Heart left ventricle (tissue), 16 donors: ENCODE data around the gene HIP1. TPM values are rescaled to one million over a fixed set of nuclear protein-coding genes. Genes with fewer than 3 reads are reported as not detected.

Experiments
- ATAC-seq, 4 donors: fragments of 200-7000 bp; cut with Tn5 transposase; one replicate each; pipeline ENCODE4 v1.9.1; 2020 to 2022; ENCODE audit warnings: moderate library complexity in 4 of 4, mild to moderate bottlenecking in 3 of 4, moderate number of reproducible peaks in 1 of 4
- DNase-seq, 5 donors: peaks; one replicate each; pipeline ENCODE4 v3.0.0-alpha.2; 2020
- H3K27ac ChIP-seq, 12 donors: fragments of 200-600 bp; sonication (generic) in 4 of 12; one replicate each; pipeline versions ENCODE4 v1.5.0 to v1.8.0; 2016 to 2022; ENCODE audit warnings: mild to moderate bottlenecking in 2 of 12
- H3K27me3 ChIP-seq, 9 donors: fragments of 200-600 bp; sonication (generic) in 2 of 9; one replicate each; pipeline versions ENCODE4 v1.5.1 to v1.8.0; 2016 to 2022; ENCODE audit warnings: mild to moderate bottlenecking in 3 of 9
- H3K36me3 ChIP-seq, 9 donors: fragments of 200-600 bp; sonication (generic) in 2 of 9; one replicate each; pipeline versions ENCODE4 v1.5.0 to v1.8.0; 2018 to 2022; ENCODE audit warnings: mild to moderate bottlenecking in 2 of 9
- H3K4me1 ChIP-seq, 12 donors: fragments of 200-600 bp; sonication (generic) in 4 of 12; one replicate each; pipeline versions ENCODE4 v1.5.0 to v1.8.0; 2016 to 2022; ENCODE audit warnings: mild to moderate bottlenecking in 3 of 12
- H3K4me3 ChIP-seq, 12 donors: fragments of 200-600 bp; sonication (generic) in 4 of 12; one replicate each; pipeline versions ENCODE4 v1.5.0 to v1.8.0; 2017 to 2022; ENCODE audit warnings: mild to moderate bottlenecking in 9 of 12, moderate library complexity in 4 of 12
- H3K9me3 ChIP-seq, 12 donors: fragments of 200-600 bp; sonication (generic) in 4 of 12; one replicate each; pipeline versions ENCODE4 v1.5.0 to v1.8.0; 2016 to 2022; ENCODE audit warnings: mild to moderate bottlenecking in 1 of 12
- POLR2A ChIP-seq, 2 donors: fragments of 450-650 bp; IDR thresholded peaks; one replicate each; pipeline ENCODE4 v1.6.1; 2017; ENCODE audit warnings: antibody characterized with exemption in 2 of 2, mild to moderate bottlenecking in 2 of 2, moderate library complexity in 2 of 2
- WGBS, 4 donors: extraction: QIAGEN DNeasy Blood & Tissue Kit in 2 of 4; methylation state at CpG; one replicate each; pipeline versions ENCODE4 v1.1.5 to v1.1.7; 2013 to 2018; 5-methylcytosine and 5-hydroxymethylcytosine counted together
- intact Hi-C, 10 donors: fragments of 100-400 bp; cut with DNase I; formaldehyde crosslinking; loops; one replicate each; pipeline versions ENCODE4 v1.11.1 to v1.14.2; 2022
- polyA plus RNA-seq, 2 donors: library from polyadenylated mRNA; stranded (reverse); fragments of 200-250 nt; gene quantifications; one replicate each; pipeline ENCODE4 v1.2.3, GENCODE V29; 2013
- total RNA-seq, 9 donors: library from RNA; depleted of rRNA in 2 of 9; stranded (reverse); fragments of >200 nt in 2 of 9; fragmentation: NEBNext Ultra II Directional in 3 of 9; extraction: Animal tissue kit (Norgen Biotek cat#: 25700) in 3 of 9; gene quantifications; one replicate each; pipeline versions ENCODE4 v1.1.0 to v1.2.4, GENCODE V29; 2016 to 2023
- TF ChIP-seq, protein P1 (sequence below), 12 donors: fragments of 200-600 bp; sonication (generic) in 4 of 12; IDR thresholded peaks; one replicate each; pipeline versions ENCODE4 v1.5.0 to v1.8.0; 2018 to 2022; ENCODE audit warnings: antibody characterized with exemption in 12 of 12, mild to moderate bottlenecking in 5 of 12
- donor health status: ischemic (EF 13 %, LVEDD 7.1; RV severe dilation, severe dysfunction).
- donor health status: healthy with polysubstance abuse.
- donor health status: DM: no; HTN: yes; CAD: no.
- donor health status: DM: no; HTN: no; CAD: no.
- donor health status: ischemic (EF 25% LVEDD 6.9; RV normal size, moderate dysfunction).
- donor health status: ischemic (EF 25% LVEDD 5.7; RV mildly dilated, moderate dysfunction).
- donor health status: healthy.
- donor health status: DM: yes; HTN: yes; CAD: no.
- donor health status: ischemic (EF 35%, LVEDD 5.7; RV mildly dilated, moderate dysfunction).
- donor health status: nonischemic (EF 11% LVEDD 7.7; RV severe dilation, severe dysfunction).
- donor health status: DM: yes; HTN: yes; CAD: no.
- donor health status: PGD.
- donor health status: ischemic (EF 29% LVEDD 5.4; RV normal size, mild dysfunction).
- donor health status: nonischemic (EF 23%, LVEDD 6.1; RV moderate dilation, normal function).

Gene HIP1
- total and polyA plus RNA-seq, 11 donors: 5.9 to 36.4 (median 21.8) TPM

DNA sequence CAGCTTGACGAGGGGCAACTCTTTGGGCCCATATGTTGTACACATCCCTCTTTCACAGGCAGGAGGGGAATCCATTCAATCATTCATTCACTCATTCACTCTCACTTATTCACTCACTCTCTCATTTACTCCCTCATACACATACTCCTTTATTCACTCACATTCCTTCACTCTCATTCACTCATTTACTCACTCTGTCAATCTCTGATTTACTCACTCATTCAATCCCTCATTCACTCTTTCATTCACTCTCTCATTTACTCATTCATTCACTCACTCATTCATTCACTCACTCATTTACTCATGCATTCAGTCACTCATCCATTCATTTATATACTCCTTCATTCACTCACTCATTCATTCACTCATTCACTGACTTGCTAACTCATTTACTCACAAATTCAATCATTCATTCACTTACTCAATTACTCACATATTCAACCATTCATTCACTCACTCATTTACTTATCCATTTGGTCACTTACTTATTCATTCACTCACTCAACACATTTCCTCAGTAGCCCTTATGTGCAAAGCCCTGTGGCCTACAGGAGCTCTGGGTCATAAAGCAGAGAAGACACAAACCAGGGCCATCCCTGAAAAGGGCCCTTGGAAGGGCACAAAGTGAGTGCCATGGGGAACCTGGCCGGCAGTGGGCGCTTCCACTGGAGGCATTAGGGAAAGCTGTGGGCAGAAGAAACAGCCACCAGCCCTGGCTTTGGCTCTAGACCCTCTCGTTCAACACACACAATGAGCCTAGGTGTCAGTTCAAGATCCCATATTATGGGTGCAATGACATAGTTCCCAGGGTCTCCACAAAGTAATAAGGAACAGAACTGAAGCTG lies 26.0 kb downstream of the HIP1 start:
- WGBS, 4 donors: 61 to 71% (median 66%) methylated on average over 4 of the region's 4 CpGs
- Histone ChIP-seq H3K9me3 (peaks cover 0 to 27% (median 20%) of the 10 kb centered on the region in 12 donors), H3K27ac (peak overlapping the region; percentile 71 to 95 (median 82)), H3K36me3 (no peaks in the 10 kb centered on the region), H3K27me3 (no peaks in the 10 kb centered on the region), H3K4me3 (peak overlapping the region in 3 of 12 donors; percentile 4 to 30 (median 13)), H3K4me1 (peaks cover 6 to 39% (median 30%) of the 10 kb centered on the region in 12 donors)
- no peak for TF ChIP-seq POLR2A (IDR thresholded peaks at IDR 0.05)
- TF ChIP-seq, protein P1, sequence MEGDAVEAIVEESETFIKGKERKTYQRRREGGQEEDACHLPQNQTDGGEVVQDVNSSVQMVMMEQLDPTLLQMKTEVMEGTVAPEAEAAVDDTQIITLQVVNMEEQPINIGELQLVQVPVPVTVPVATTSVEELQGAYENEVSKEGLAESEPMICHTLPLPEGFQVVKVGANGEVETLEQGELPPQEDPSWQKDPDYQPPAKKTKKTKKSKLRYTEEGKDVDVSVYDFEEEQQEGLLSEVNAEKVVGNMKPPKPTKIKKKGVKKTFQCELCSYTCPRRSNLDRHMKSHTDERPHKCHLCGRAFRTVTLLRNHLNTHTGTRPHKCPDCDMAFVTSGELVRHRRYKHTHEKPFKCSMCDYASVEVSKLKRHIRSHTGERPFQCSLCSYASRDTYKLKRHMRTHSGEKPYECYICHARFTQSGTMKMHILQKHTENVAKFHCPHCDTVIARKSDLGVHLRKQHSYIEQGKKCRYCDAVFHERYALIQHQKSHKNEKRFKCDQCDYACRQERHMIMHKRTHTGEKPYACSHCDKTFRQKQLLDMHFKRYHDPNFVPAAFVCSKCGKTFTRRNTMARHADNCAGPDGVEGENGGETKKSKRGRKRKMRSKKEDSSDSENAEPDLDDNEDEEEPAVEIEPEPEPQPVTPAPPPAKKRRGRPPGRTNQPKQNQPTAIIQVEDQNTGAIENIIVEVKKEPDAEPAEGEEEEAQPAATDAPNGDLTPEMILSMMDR (IDR thresholded peaks at IDR 0.05): no peak
- no peak for DNase-seq
- ATAC-seq: peak in 1 of 4 donors; percentile 15
- intact Hi-C loops: loop anchor here in 2 of 10 donors (5.0 to 10.0 kb wide), 2 partner anchors 58 to 60 kb away; no protein-coding TSS in a partner anchor

DNA sequence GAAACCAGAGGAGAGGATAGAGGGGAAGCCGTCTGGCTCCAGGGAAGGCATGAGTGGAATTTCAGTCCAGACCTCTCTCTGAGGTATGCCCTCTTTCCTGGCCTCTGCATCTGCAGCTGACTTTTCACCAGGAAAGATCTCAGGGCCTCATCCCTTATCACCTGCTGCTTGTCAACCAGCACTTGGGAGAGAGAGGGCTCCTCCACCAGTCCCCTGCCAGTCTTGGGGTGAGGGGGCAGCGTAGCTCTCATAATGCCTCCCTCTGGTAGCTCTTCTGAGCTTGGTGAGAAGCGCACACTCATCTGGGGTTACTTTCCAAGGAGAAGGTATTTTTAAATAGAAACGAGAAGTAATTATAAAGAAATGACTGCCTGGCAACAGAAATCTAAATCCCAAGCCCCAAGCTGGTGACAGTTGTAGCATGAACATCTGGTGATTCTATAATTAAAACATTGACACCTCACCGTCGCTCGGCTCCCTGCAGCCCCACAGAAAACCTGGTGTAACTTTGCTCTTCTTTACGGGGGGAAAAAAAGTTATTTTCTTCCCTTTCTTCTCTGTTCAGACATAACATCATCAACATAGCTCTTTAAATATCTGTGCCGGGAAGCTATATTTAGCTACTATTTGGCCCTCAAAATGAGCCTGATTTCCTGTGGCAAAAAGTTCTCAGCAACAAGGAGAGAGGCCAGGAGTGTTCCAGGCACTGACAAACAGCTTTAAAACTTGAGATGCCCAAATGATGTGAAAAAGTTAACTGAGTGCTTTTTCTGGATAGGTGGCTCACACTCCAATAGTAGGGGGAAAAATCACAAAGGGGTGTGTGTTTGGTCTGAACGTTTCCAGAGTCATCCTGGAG lies 26.9 kb downstream of the HIP1 start:
- intact Hi-C loops: loop anchor here in 2 of 10 donors (5.0 to 10.0 kb wide), 2 partner anchors 57 to 60 kb away; no protein-coding TSS in a partner anchor
- H3K4me3 ChIP-seq: peak overlapping the region in 8 of 12 donors; percentile 3 to 31 (median 19)
- peaks cover 0 to 27% (median 20%) of the 10 kb centered on the region in 12 donors for H3K9me3 ChIP-seq
- peak overlapping the region; percentile 71 to 95 (median 82) for H3K27ac ChIP-seq
- ATAC-seq (peak; percentile 79 to 88 (median 82)), DNase-seq (peak in 4 of 5 donors; percentile 24 to 38 (median 35))
- no peaks in the 10 kb centered on the region for H3K27me3 ChIP-seq
- TF ChIP-seq, protein P1 (IDR thresholded peaks at IDR 0.05): no peak
- TF ChIP-seq POLR2A (IDR thresholded peaks at IDR 0.05): no peak
- 7 to 13% (median 10%) methylated on average over 10 of the region's 10 CpGs for WGBS, 4 donors
- peaks cover 6 to 39% (median 30%) of the 10 kb centered on the region in 12 donors for H3K4me1 ChIP-seq
- no peaks in the 10 kb centered on the region for H3K36me3 ChIP-seq

DNA sequence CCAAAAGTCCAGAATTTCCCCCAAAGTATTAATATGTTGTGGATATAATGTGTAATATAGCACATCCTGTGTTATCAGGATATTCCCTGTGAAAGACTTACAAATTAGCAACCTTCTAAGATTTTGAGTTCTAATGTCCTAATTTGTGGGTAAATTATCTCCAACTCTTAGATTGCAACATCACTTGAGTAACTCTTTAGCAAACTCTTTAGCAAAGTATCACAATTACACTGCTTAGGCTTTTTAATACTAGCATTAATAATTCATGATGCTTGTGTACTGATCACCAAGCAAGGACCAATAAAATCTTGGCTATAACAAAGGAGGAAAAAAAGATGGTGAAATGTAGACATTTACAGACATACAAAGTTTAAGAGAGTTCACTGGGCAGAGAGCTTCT lies 27.7 kb downstream of the HIP1 start:
- DNase-seq (no peak), ATAC-seq (no peak)
- Histone ChIP-seq H3K27ac (peak overlapping the region; percentile 71 to 95 (median 82)), H3K27me3 (no peaks in the 10 kb centered on the region), H3K9me3 (peaks cover 0 to 27% (median 20%) of the 10 kb centered on the region in 12 donors), H3K36me3 (no peaks in the 10 kb centered on the region), H3K4me3 (no peak overlapping the region), H3K4me1 (peaks cover 6 to 39% (median 30%) of the 10 kb centered on the region in 12 donors)
- TF ChIP-seq POLR2A (IDR thresholded peaks at IDR 0.05): no peak
- TF ChIP-seq, protein P1 (IDR thresholded peaks at IDR 0.05): no peak
- intact Hi-C loops: loop anchor here in 2 of 10 donors (5.0 to 10.0 kb wide), 2 partner anchors 56 to 59 kb away; no protein-coding TSS in a partner anchor
